Epithelial cell of esophagus (primary cell): ENCODE results near the gene TBC1D19.
A peak's percentile ranks its signal among the peaks of the same experiment; 100 is the strongest.
"Not testable (repeated sequence)": the region's sequence is repeated elsewhere in the genome, so short reads cannot be mapped to it uniquely, and the experiment has no call there.

Experiments
- DNase-seq: peaks from one replicate; pipeline ENCODE4 v3.0.0; 2010; ENCODE audit warnings: low read depth
- H3K4me3 ChIP-seq: 2 replicates; pipeline ENCODE4 v1.5.1; 2011; ENCODE audit warnings: mild to moderate bottlenecking, low read length, control low read depth
- CTCF ChIP-seq: IDR thresholded peaks from 2 replicates; pipeline ENCODE4 v1.5.1; 2011; ENCODE audit warnings: low read depth, mild to moderate bottlenecking, low read length, control low read depth, inconsistent platforms; ENCODE audit not compliant: insufficient read depth; ENCODE audit errors: missing control alignments

Gene TBC1D19

GRCh38 chr4:26583538-26583864, 383 bp upstream of the TBC1D19 start:
- TF ChIP-seq CTCF, result no peak
- peak overlapping the region; percentile 90 for H3K4me3 ChIP-seq
- DNase-seq, result no peak

- H3K4me3 ChIP-seq, result peak overlapping the region; percentile 90
- TF ChIP-seq CTCF, result no peak
- no peak for DNase-seq
These were observed 841 bp downstream of the TBC1D19 start for GRCh38 chr4:26584725-26585124.

GRCh38 chr4:26589705-26590104, 5.8 kb downstream of the TBC1D19 start:
- no peak overlapping the region for H3K4me3 ChIP-seq
- no peak for TF ChIP-seq CTCF
- DNase-seq, result no peak

GRCh38 chr4:26590639-26591038, 6.8 kb downstream of the TBC1D19 start:
- TF ChIP-seq CTCF, result no peak
- DNase-seq, result peak; percentile 83

GRCh38 chr4:26593557-26593956, 9.7 kb downstream of the TBC1D19 start:
- H3K4me3 ChIP-seq, DNase-seq: not testable (repeated sequence)

More at GRCh38 chr4:26590639-26591038, 6.8 kb downstream of the TBC1D19 start:
- no peak overlapping the region for H3K4me3 ChIP-seq

GRCh38 chr4:26594371-26594770, 10.5 kb downstream of the TBC1D19 start:
- no peak for TF ChIP-seq CTCF
- no peak overlapping the region for H3K4me3 ChIP-seq
- DNase-seq, result no peak

- no peak overlapping the region for H3K4me3 ChIP-seq
- no peak for TF ChIP-seq CTCF
- DNase-seq, result no peak
These were observed 10.9 kb downstream of the TBC1D19 start for GRCh38 chr4:26594778-26595177.

- H3K4me3 ChIP-seq, result no peak overlapping the region
- DNase-seq, result no peak
- TF ChIP-seq CTCF, result no peak
These were observed 13.0 kb downstream of the TBC1D19 start for GRCh38 chr4:26596843-26597242.
